Stomach (tissue), 9 donors: Measurements from ENCODE around the gene BRCA2. TPM values are rescaled to one million over a fixed set of nuclear protein-coding genes. Genes with fewer than 3 reads are reported as not detected.

Source experiments
- DNase-seq, 2 donors: peaks; one replicate each; pipeline versions ENCODE4 v3.0.0 to v3.0.0-alpha.2; 2013 to 2019
- H3K27ac ChIP-seq, 5 donors: fragments of 200-600 bp in 4 of 5; sonication (generic) in 4 of 5; one replicate each; pipeline ENCODE4 v1.5.1; 2013 to 2019; ENCODE audit warnings: mild to moderate bottlenecking in 1 of 5, moderate library complexity in 1 of 5
- H3K27me3 ChIP-seq, 3 donors: fragments of 200-600 bp; sonication (generic); one replicate each; pipeline ENCODE4 v1.5.1; 2017 to 2019; ENCODE audit warnings: mixed run types in 1 of 3
- H3K36me3 ChIP-seq, 4 donors: fragments of 200-600 bp; sonication (generic); 1 replicate in 3 of 4; 2 replicates in 1 of 4; pipeline ENCODE4 v1.5.1; 2016 to 2019
- H3K4me1 ChIP-seq, 4 donors: fragments of 200-600 bp; sonication (generic); one replicate each; pipeline ENCODE4 v1.5.1; 2016 to 2019
- H3K4me3 ChIP-seq, 4 donors: fragments of 200-600 bp; sonication (generic) in 3 of 4; one replicate each; pipeline ENCODE4 v1.5.1; 2016 to 2019; ENCODE audit warnings: mild to moderate bottlenecking in 1 of 4
- H3K9me3 ChIP-seq, 4 donors: fragments of 200-600 bp; sonication (generic); one replicate each; pipeline ENCODE4 v1.5.1; 2016 to 2019
- CTCF ChIP-seq, 7 experiments: fragments of 450-650 bp in 4 of 7; fragments of 200-600 bp in 3 of 7; sonication (generic) in 3 of 7; IDR thresholded peaks; one replicate each; pipeline ENCODE4 v1.5.1; 2016 to 2019; ENCODE audit warnings: antibody characterized with exemption in 7 of 7, control low read depth in 2 of 7, mild to moderate bottlenecking in 1 of 7
- EP300 ChIP-seq: sonication (generic); formaldehyde crosslinking; IDR thresholded peaks from one replicate; pipeline ENCODE4 v1.6.1; 2017; ENCODE audit warnings: antibody characterized with exemption
- POLR2A ChIP-seq, 4 donors: fragments of 450-650 bp; IDR thresholded peaks; one replicate each; pipeline ENCODE4 v1.6.1; 2016; ENCODE audit warnings: antibody characterized with exemption in 4 of 4, control low read depth in 2 of 4, mild to moderate bottlenecking in 1 of 4, moderate library complexity in 1 of 4
- POLR2AphosphoS5 ChIP-seq, 3 donors: sonication (generic); formaldehyde crosslinking; IDR thresholded peaks; one replicate each; pipeline ENCODE4 v1.6.1; 2016; ENCODE audit warnings: antibody characterized with exemption in 3 of 3
- WGBS, 5 donors: extraction: QIAGEN DNeasy Blood & Tissue Kit in 3 of 5; methylation state at CpG; one replicate each; pipeline versions ENCODE4 v1.1.5 to v1.1.7; 2013 to 2018; 5-methylcytosine and 5-hydroxymethylcytosine counted together
- intact Hi-C: fragments of 100-400 bp; cut with DNase I; formaldehyde crosslinking; loops from one replicate; pipeline ENCODE4 v1.15.1; 2023; ENCODE audit warnings: low total_unique reads
- polyA plus RNA-seq, 3 donors: library from polyadenylated mRNA; stranded (reverse); fragments of 200-250 nt; gene quantifications; one replicate each; pipeline ENCODE4 v1.2.3, GENCODE V29; 2013
- total RNA-seq, 5 donors: library from RNA; depleted of rRNA; stranded (reverse); fragments of >200 nt; gene quantifications; one replicate each; pipeline versions ENCODE4 v1.1.0 to v1.2.3, GENCODE V29; 2014 to 2016
- donor health status: healthy with polysubstance abuse.
- donor health status: Bipolar disorder and iron deficiency.
- donor health status: healthy.

The BRCA2 gene
- total and polyA plus RNA-seq, 8 donors = 0.53 to 16.2 (median 1.2) TPM

- intact Hi-C loops = no loop called here
- no peak for TF ChIP-seq EP300
- TF ChIP-seq POLR2A (IDR thresholded peaks at IDR 0.05) = no peak
- no peak for TF ChIP-seq POLR2AphosphoS5 (IDR thresholded peaks at IDR 0.05)
- no peak for TF ChIP-seq CTCF (IDR thresholded peaks at IDR 0.05)
- Histone ChIP-seq H3K36me3 (peaks cover 3 to 33% (median 23%) of the 10 kb centered on the region in 4 donors), H3K4me1 (peaks cover 0 to 5% (median 2%) of the 10 kb centered on the region in 4 donors), H3K4me3 (peak overlapping the region in 1 of 4 donors; percentile 0), H3K9me3 (no peaks in the 10 kb centered on the region), H3K27me3 (no peaks in the 10 kb centered on the region), H3K27ac (peak overlapping the region in 1 of 5 donors; percentile 47)
- 58 to 68% (median 67%) methylated on average over 27 of the region's 27 CpGs for WGBS, 5 donors
- DNase-seq = peak in 1 of 2 donors; percentile 62
These were observed 94.5 kb downstream of the BRCA2 start for GRCh38 chr13:32409561-32410421.

- DNase-seq = no peak
- Histone ChIP-seq H3K4me3 (no peak overlapping the region), H3K36me3 (peaks cover 0 to 4% (median under 1%) of the 10 kb centered on the region in 4 donors), H3K27me3 (no peaks in the 10 kb centered on the region), H3K9me3 (no peaks in the 10 kb centered on the region), H3K27ac (no peak overlapping the region), H3K4me1 (peaks cover 0 to 5% (median 2%) of the 10 kb centered on the region in 4 donors)
- intact Hi-C loops = no loop called here
- TF ChIP-seq EP300 = no peak
- no peak for TF ChIP-seq POLR2A (IDR thresholded peaks at IDR 0.05)
- TF ChIP-seq POLR2AphosphoS5 (IDR thresholded peaks at IDR 0.05) = no peak
- no peak for TF ChIP-seq CTCF (IDR thresholded peaks at IDR 0.05)
- 94 to 99% (median 96%) methylated on average over 3 of the region's 3 CpGs for WGBS, 5 donors
These were observed 98.0 kb downstream of the BRCA2 start for GRCh38 chr13:32413284-32413683.

- Histone ChIP-seq H3K27ac (no peak overlapping the region), H3K4me3 (no peak overlapping the region), H3K9me3 (peaks cover 0 to 3% (median 1%) of the 10 kb centered on the region in 4 donors), H3K4me1 (peaks cover 0 to 5% (median 2%) of the 10 kb centered on the region in 4 donors), H3K36me3 (peaks cover 0 to 3% (median 1%) of the 10 kb centered on the region in 4 donors), H3K27me3 (no peaks in the 10 kb centered on the region)
- DNase-seq = no peak
- intact Hi-C loops = no loop called here
- TF ChIP-seq POLR2AphosphoS5 (IDR thresholded peaks at IDR 0.05) = no peak
- TF ChIP-seq EP300 = no peak
- no peak for TF ChIP-seq CTCF (IDR thresholded peaks at IDR 0.05)
- no peak for TF ChIP-seq POLR2A (IDR thresholded peaks at IDR 0.05)
- 36 to 76% (median 52%) methylated on average over 2 of the region's 2 CpGs for WGBS, 5 donors
These were observed 99.3 kb downstream of the BRCA2 start for GRCh38 chr13:32414580-32414979.

GRCh38 chr13:32415019-32415418, 99.7 kb downstream of the BRCA2 start:
- Histone ChIP-seq H3K4me3 (no peak overlapping the region), H3K27ac (no peak overlapping the region), H3K9me3 (peaks cover 0 to 8% (median 3%) of the 10 kb centered on the region in 4 donors), H3K36me3 (peaks cover 0 to 7% (median 5%) of the 10 kb centered on the region in 4 donors), H3K27me3 (no peaks in the 10 kb centered on the region), H3K4me1 (peaks cover 0 to 3% (median under 1%) of the 10 kb centered on the region in 4 donors)
- no peak for DNase-seq
- TF ChIP-seq EP300 = no peak
- TF ChIP-seq CTCF (IDR thresholded peaks at IDR 0.05) = peak in 2 of 7 experiments; percentile 13 to 24
- intact Hi-C loops = no loop called here
